NCI-H526 (cell line): ENCODE results near the gene CD27.

ENCODE experiments used
- DNase-seq, 2 experiments: peaks; one replicate each; lab custom pipeline; 2025; lab: John Stamatoyannopoulos, UW

The CD27 gene

GRCh38 chr12:6434205-6435140 is 10.3 kb upstream of the CD27 start:
- DNase-seq = peak in 1 of 2 experiments; percentile 65

- DNase-seq = no peak
Observed at GRCh38 chr12:6435961-6436715, 8.6 kb upstream of the CD27 start.

DNA sequence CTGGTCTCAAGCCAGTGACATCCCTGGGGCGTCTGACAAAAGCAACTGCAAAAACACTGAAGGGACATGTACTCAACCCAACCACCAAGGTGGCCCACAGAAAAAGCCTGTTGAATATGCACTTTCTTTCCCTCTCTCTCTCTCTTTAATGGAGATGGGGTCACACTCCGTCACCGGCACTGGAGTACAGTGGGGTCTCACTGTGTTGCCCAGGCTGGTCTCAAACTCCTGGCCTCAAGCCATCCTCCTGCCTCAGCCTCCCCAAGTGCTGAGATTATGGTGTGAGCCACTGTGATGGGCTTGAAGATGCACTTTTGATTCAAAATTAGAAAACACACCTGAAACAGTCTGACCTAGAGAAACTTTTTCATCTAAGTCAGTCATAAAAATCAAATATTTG is 7.2 kb upstream of the CD27 start:
- DNase-seq = no peak

GRCh38 chr12:6438345-6438744 is 6.4 kb upstream of the CD27 start:
- no peak for DNase-seq

DNA sequence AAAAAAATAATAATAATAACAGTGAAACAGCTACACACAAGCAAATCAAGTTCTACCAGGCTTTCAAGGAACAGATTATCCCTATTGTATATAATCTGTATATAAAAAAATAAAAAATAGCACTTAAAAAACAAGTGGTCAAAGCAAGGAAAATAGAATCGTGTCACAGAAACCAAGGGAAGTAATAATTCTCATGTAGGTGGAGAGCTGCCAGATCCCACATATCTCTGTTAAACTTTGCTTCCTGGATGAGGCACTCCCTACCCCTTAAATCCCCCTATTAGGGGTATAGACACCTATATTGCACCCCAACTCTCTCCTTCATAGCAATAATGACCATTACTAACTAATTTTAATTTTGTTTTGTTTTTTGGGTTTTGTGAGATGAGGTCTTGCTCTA is 4.4 kb upstream of the CD27 start:
- no peak for DNase-seq

DNA sequence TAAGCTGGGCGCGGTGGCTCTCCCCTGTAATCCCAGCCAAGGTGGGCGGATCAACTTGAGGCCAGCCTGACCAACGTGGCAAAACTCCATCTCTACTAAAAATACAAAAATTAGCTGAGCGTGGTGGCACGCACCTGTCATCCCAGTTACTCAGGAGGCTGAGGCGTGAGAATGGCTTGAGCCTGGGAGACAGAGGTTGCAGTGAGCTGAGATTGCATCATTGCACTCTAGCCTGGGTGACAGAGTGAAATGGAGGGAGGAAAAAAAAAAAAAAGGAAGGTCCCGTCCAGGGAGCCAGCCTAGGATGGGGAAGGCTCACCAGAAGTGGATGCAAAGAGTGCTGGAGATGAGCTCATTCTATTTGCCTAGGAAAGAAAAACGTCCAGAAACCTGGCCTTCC is 1.9 kb upstream of the CD27 start:
- no peak for DNase-seq

DNA sequence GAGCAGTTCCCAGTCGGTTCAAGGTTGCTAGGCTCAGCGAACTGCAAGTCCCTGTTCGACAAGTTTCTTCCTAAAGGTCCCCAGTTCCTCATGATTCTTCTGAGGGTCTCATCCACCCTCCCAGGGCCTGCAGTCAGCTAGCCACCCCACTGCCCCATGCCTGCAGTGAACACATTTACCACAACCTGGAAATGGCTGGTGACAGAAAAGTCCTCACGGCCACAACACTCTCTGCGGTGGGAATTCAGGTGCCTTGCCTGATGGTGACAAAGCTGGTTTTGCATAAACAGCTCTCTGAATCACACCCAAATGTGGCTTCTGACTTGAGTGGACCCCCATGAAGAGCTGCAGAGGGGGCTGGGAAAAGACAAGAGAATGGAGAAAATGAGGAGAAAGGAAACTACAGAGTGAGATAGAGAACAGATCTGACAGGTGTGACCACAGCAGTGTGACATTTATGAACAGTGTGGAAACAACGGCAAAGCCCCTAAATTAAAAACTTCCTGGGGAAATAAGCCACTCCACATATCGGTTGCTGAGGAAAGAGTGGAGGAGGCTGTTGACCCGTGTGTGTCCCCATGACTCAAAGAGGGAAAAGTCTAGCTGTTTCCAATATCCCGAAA is 1.3 kb upstream of the CD27 start:
- DNase-seq = no peak

- no peak for DNase-seq
Observed at GRCh38 chr12:6444031-6444430, 724 bp upstream of the CD27 start.

DNA sequence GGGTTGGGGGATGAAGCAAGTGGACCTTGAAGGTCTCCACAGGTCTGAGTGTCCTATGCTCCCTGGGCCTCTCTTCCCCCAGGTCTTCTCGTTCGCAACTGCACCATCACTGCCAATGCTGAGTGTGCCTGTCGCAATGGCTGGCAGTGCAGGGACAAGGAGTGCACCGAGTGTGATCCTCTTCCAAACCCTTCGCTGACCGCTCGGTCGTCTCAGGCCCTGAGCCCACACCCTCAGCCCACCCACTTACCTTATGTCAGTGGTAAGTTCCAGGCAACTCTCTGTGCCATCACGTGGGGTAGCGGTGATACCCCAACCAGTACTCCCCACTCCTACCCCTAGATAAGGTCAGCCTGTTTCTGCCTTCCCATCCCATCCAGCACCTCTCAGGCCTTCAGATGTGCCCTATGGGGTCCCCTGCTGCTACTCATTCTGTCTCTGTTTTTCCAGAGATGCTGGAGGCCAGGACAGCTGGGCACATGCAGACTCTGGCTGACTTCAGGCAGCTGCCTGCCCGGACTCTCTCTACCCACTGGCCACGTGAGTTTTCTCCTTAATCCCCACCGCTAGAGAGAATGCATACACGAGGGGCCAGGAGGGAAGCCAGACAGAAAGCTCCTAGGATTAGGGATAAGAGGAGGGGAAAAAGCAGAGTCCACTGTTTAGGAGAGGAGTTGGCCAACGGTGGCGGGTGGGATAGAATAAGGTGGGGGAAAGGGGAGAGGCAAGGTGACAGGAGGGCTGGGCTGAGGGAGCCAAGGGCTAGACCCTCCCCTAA is 5.5 kb downstream of the CD27 start:
- DNase-seq = no peak

GRCh38 chr12:6450869-6451347 is 6.2 kb downstream of the CD27 start:
- no peak for DNase-seq

- DNase-seq = peak; percentile 70 to 87
Observed at GRCh38 chr12:6451348-6452244, 6.8 kb downstream of the CD27 start, which contains the start of gene TAPBPL. TSS of gene TAPBPL (plus strand) at chr12:6452042. CDS start at chr12:6452249, 207 bp downstream.

DNA sequence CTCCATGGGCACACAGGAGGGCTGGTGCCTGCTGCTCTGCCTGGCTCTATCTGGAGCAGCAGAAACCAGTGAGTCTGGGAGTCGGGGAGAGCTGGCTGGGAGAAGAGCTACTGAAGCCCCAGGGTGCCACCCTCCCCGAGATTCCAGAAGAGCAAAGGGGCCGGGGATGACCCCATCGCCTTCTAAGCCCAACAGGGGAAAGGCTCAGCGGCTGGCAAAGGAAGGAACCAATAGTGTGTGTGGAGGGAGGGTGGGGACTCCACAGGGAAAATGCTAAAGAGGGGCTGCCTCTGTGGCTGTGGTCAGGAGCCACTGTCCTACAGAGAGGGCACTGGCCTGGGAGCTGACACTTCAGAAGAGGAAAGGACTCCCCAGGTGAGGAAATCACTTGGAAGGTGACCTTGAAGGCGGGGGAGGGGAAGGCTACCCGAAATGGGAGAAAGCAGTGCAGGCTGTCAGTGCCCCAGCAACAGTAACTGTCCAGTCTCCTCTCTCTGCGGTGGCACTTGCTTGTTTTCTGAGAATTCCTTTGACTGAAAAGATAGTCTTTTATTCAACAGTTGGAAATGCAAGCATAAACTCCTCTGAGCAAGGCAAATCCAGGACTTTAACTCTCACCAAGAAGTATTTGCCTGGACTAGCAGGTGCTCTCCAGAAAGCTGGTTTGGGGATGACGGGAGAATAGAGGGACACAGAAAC is 7.6 kb downstream of the CD27 start:
- no peak for DNase-seq

GRCh38 chr12:6452944-6453630 is 8.3 kb downstream of the CD27 start:
- no peak for DNase-seq

- DNase-seq = no peak
Observed at GRCh38 chr12:6457220-6457945, 12.6 kb downstream of the CD27 start.

DNA sequence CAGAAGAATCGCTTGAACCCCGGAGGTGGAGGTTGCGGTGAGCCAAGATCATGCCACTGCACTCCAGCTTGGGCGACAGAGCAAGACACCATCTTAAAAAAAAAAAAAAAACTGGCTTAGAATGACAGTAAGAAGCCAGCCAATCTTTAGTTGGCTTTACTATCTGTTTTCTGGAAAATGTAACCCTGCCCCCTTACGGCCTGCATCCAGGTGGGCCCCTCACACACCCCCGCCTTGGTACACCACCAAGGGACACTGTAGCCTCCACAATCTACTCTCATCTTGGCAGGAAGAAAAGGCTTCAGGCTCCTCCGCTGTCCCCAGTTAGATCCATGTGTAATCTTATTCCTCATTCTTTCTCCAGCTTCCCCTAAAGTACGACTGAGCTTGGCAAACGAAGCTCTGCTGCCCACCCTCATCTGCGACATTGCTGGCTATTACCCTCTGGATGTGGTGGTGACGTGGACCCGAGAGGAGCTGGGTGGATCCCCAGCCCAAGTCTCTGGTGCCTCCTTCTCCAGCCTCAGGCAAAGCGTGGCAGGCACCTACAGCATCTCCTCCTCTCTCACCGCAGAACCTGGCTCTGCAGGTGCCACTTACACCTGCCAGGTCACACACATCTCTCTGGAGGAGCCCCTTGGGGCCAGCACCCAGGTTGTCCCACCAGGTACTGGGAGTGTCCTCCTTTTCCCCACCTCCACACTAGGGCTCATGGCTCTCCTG is 13.7 kb downstream of the CD27 start:
- peak in 1 of 2 experiments; percentile 47 for DNase-seq

GRCh38 chr12:6459004-6459337 is 14.2 kb downstream of the CD27 start:
- DNase-seq = peak in 1 of 2 experiments; percentile 47

- no peak for DNase-seq
Observed at GRCh38 chr12:6460751-6461371, 16.1 kb downstream of the CD27 start.
